ENCODE data around the gene PHLPP1. TPM values are rescaled to one million over a fixed set of nuclear protein-coding genes. Genes with fewer than 3 reads are reported as not detected.

Gene PHLPP1
- total RNA-seq, 2 donors from 2014 or later, result 22.1 to 24.2 TPM

DNA sequence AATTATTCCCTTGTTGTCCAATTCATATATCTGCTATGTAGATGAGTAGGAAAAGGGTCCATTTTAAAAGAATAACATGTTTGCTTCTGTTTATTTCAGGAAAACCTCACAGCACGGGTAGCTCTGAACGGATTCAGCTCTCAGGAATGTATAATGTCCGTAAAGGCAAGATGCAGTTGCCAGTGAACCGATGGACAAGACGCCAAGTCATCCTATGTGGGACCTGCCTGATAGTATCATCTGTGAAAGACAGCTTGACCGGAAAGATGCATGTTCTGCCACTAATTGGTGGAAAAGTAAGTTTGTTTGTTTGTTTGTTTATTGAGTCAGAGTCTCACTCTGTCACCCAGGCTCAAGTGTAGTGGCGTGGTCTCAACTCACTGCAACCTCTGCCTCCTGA is 114.6 kb downstream of the PHLPP1 start:
- no peak for DNase-seq
- Histone ChIP-seq H3K27ac (no peak overlapping the region), H3K9me3 (no peaks in the 10 kb centered on the region), H3K4me3 (no peak overlapping the region), H3K4me1 (peaks cover 3% of the 10 kb centered on the region), H3K36me3 (no peaks in the 10 kb centered on the region), H3K27me3 (no peaks in the 10 kb centered on the region), H3K9ac (ENCODE audit: low read depth in 2 of 2, low read length in 2 of 2) (no peak overlapping the region)
- TF ChIP-seq, protein P1, sequence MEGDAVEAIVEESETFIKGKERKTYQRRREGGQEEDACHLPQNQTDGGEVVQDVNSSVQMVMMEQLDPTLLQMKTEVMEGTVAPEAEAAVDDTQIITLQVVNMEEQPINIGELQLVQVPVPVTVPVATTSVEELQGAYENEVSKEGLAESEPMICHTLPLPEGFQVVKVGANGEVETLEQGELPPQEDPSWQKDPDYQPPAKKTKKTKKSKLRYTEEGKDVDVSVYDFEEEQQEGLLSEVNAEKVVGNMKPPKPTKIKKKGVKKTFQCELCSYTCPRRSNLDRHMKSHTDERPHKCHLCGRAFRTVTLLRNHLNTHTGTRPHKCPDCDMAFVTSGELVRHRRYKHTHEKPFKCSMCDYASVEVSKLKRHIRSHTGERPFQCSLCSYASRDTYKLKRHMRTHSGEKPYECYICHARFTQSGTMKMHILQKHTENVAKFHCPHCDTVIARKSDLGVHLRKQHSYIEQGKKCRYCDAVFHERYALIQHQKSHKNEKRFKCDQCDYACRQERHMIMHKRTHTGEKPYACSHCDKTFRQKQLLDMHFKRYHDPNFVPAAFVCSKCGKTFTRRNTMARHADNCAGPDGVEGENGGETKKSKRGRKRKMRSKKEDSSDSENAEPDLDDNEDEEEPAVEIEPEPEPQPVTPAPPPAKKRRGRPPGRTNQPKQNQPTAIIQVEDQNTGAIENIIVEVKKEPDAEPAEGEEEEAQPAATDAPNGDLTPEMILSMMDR (IDR thresholded peaks at IDR 0.05), result no peak
- intact Hi-C loops (cut with DNase I), result no loop called here

DNA sequence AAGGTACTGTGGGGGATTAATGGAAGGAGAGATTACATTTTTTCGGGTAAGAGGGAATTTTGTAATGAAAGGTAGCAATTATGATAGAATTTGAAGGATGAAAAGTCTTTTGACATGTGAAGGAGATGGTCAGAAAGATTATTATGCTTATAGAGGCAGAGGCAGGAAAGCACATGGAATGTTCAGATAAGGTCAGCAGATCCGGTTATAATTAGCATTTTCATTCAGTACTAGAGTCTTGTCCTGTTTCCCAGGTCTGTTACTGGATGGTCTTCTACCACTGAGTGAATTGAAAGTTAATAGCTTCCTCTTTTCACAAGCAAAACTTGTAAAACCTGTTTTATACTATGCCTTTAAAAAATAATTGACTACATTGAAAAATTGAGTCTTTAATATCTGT is 116.9 kb downstream of the PHLPP1 start:
- TF ChIP-seq, protein P1 (IDR thresholded peaks at IDR 0.05), result no peak
- Histone ChIP-seq H3K27me3 (no peaks in the 10 kb centered on the region), H3K9me3 (no peaks in the 10 kb centered on the region), H3K27ac (no peak overlapping the region), H3K9ac (ENCODE audit: low read depth in 2 of 2, low read length in 2 of 2) (no peak overlapping the region), H3K4me1 (no peaks in the 10 kb centered on the region), H3K36me3 (no peaks in the 10 kb centered on the region), H3K4me3 (no peak overlapping the region)
- no peak for DNase-seq
- intact Hi-C loops (cut with DNase I), result no loop called here

DNA sequence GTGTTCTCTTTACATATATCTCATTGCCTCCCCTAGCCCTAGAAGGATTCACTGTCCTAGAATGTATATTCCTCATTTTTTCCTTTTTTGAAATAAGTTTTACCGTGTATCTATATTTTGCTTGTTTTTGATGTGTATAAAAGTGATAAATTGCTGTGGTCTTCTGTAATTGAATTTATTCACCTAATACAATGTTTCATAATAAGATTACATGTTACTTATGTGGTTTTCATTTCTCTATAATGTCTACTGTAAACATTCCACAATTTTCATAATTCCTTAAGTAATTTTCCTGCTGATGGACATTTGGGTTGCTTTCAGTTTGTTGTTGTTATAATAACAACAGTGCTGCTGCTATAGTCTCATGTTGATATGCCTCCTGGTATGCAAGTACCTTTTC is 118.2 kb downstream of the PHLPP1 start:
- Histone ChIP-seq H3K27ac (no peak overlapping the region), H3K27me3 (no peaks in the 10 kb centered on the region), H3K36me3 (no peaks in the 10 kb centered on the region), H3K4me3 (no peak overlapping the region), H3K9me3 (no peaks in the 10 kb centered on the region), H3K4me1 (no peaks in the 10 kb centered on the region), H3K9ac (ENCODE audit: low read depth in 2 of 2, low read length in 2 of 2) (no peak overlapping the region)
- DNase-seq, result no peak
- intact Hi-C loops (cut with DNase I), result no loop called here
- TF ChIP-seq, protein P1 (IDR thresholded peaks at IDR 0.05), result no peak

DNA sequence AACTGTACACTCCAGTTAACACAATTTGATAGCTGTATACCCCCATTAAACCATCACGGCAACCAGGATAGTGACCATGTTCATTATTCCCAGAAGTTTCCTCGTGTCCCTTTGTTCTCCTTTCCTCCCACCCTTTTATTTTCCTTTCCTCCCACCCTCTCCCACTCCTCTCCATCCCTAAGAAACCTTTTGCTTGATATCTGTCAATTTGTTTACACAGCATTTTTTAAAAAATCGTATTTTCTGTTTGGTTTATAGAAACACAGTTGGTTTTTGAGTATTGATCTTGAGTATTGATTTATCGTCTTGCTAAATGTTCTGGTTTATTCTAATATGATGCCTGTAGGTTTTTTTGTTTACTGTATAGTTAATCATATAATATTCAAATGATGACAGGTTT is 119.4 kb downstream of the PHLPP1 start:
- no peaks in the 10 kb centered on the region for H3K36me3 ChIP-seq
- H3K4me3 ChIP-seq, result no peak overlapping the region
- H3K9me3 ChIP-seq, result no peaks in the 10 kb centered on the region
- no peaks in the 10 kb centered on the region for H3K4me1 ChIP-seq
- no peak for DNase-seq
- H3K9ac ChIP-seq (ENCODE audit: low read depth in 2 of 2, low read length in 2 of 2), result no peak overlapping the region
- no peak overlapping the region for H3K27ac ChIP-seq
- TF ChIP-seq, protein P1 (IDR thresholded peaks at IDR 0.05), result no peak
- no peaks in the 10 kb centered on the region for H3K27me3 ChIP-seq
- intact Hi-C loops (cut with DNase I), result no loop called here

DNA sequence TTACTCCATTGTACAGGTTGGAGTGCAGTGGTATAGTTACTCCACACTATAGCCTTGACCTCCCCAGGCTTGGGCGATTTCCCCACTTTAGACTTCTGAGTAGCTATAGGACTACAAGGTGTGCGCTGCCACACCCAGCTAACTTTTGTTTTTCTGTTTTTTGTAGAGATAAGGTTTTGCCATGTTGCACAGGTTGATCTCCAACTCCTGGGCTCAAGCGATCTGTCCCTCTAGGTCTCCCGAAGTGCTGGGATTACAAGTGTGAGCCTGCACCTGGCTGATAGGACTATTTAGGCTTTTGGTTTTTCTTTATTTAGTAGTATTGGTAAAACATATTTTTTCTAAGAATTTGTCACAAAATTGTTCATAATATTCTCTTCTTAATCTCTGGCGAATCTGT is 121.7 kb downstream of the PHLPP1 start:
- TF ChIP-seq, protein P1 (IDR thresholded peaks at IDR 0.05), result no peak
- H3K9me3 ChIP-seq, result no peaks in the 10 kb centered on the region
- no peak overlapping the region for H3K9ac ChIP-seq (ENCODE audit: low read depth in 2 of 2, low read length in 2 of 2)
- H3K36me3 ChIP-seq, result no peaks in the 10 kb centered on the region
- no peak overlapping the region for H3K27ac ChIP-seq
- intact Hi-C loops (cut with DNase I), result no loop called here
- no peaks in the 10 kb centered on the region for H3K27me3 ChIP-seq
- no peak overlapping the region for H3K4me3 ChIP-seq
- no peak for DNase-seq
- H3K4me1 ChIP-seq, result no peaks in the 10 kb centered on the region
